ENCODE measurements around the gene WDR7.

- TF ChIP-seq CTCF (IDR thresholded peaks at IDR 0.05; ENCODE audit: low read depth, low read length): no peak
- no peak for TF ChIP-seq EZH2phosphoT487 (IDR thresholded peaks at IDR 0.05; ENCODE audit: low read depth)
These were observed 1.6 kb downstream of the WDR7 start for GRCh38 chr18:56652802-56653201.

Measured in OCI-LY3 (cell line).